GM21619 (cell line): Measurements from ENCODE around the gene TMEM33.
"Not testable (repeated sequence)": the region's sequence is repeated elsewhere in the genome, so short reads cannot be mapped to it uniquely, and the experiment has no call there.

Source experiments
- ATAC-seq: cut with Tn5 transposase; IDR thresholded peaks from one replicate; pipeline ENCODE4 v1.9.1; 2021; ENCODE audit not compliant: unreplicated experiment

The TMEM33 gene, protein sequence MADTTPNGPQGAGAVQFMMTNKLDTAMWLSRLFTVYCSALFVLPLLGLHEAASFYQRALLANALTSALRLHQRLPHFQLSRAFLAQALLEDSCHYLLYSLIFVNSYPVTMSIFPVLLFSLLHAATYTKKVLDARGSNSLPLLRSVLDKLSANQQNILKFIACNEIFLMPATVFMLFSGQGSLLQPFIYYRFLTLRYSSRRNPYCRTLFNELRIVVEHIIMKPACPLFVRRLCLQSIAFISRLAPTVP

DNA sequence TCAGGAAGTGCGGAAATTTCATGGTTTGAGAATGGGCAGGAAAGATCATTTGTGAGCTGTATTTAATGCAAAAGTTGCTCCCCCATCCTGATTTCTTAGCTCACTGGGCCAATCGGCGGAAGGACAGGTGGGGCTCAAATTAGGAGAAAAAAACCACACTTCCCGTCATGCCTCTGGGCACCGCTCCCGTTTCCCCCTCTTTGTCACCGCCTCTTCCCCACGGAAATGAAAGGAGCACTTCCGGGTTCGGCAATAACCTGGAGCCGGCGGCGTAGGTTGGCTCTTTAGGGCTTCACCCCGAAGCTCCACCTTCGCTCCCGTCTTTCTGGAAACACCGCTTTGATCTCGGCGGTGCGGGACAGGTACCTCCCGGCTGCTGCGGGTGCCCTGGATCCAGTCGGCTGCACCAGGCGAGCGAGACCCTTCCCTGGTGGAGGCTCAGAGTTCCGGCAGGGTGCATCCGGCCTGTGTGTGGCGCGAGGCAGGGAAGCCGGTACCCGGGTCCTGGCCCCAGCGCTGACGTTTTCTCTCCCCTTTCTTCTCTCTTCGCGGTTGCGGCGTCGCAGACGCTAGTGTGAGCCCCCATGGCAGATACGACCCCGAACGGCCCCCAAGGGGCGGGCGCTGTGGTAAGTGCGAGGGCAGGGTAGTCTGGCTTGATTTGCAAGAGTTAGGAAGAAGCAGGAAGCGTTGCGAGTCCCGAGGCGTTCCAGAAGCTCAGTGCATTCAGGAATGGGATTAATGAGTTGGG lies at the start of gene TMEM33:
Gene TMEM33, plus strand, starts transcription at position 529 of the 751 bp plus-strand sequence. Its CDS starts 56 bp downstream, at position 585.
- peak; percentile 91 for ATAC-seq

DNA sequence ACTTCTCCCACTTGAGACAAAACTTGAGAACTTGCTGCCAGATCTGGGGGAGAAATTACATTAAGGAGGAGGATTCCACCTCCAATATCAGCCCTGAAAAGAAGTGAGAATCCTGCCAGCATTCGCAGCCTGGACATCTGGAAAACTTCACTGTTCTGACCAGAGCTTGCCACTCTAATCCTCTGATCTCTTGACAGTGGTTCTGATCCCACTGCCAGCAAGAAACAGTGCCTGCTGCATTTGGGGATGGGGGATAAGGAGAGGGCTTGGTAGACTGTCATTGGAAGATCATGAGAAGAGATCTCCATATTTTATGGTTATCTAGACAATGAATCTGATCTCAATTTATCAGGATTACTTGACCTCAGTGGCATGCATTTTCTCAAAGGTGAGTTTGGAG lies 49.8 kb upstream of the TMEM33 start:
- no peak for ATAC-seq

DNA sequence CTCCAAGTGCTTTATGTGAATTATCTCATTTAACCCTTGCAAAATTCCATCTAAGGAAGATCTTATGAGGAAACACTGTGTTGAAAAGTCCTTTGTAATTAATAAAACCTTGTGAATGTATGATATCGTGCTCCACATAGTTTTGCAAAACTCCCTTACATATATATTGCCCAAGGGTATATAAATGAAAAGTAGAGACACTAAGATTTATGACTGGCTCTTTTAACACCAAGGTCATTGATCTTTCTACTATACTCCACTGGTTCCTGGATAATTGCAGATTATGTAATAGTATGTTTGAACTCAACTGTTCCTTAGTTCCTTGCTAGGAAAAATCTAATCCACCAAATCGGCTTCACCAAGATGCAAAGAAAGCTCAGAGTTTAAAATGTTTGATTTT lies 48.0 kb upstream of the TMEM33 start:
- no peak for ATAC-seq

DNA sequence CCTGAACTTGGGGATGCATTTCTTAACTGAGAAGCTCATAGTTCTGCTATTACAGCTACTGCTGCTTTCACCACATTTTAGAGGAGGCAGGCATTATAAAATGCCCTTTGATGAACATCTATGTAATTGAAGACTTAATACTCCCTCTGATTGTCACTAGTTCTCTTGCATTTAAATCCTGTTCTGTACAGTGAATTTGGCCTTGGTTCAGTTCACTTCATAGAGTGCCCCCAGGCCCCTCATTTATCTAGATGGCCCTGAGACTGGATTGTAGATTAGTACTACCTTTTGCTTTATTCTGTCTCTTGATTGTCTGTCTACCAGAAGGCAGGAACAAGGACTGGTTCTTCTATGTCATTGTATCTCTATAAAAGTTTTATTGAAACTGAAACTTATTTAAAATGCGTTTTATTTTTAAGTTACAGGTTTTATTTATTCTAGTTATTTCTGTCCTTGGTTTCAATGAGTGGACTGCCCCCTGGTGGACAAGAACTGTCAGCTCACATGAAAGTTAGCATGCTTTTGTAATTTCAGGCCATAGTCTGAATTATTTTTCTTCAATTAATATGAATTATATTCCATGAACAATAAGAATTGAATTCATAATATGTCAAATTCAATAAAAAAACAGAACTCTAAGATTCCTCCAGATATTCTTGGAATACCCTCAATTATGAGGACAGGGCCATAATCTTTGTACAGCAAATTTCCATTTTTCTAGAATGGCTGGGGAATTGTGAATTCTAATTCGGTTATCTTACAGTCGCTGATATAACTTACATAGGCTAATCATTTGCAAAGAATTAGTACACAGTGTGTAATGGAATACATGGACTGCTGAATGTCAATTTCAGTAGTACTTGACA lies 47.2 kb upstream of the TMEM33 start:
- ATAC-seq, result no peak

- no peak for ATAC-seq
Observed at GRCh38 chr4:41888687-41889074, 46.5 kb upstream of the TMEM33 start.

DNA sequence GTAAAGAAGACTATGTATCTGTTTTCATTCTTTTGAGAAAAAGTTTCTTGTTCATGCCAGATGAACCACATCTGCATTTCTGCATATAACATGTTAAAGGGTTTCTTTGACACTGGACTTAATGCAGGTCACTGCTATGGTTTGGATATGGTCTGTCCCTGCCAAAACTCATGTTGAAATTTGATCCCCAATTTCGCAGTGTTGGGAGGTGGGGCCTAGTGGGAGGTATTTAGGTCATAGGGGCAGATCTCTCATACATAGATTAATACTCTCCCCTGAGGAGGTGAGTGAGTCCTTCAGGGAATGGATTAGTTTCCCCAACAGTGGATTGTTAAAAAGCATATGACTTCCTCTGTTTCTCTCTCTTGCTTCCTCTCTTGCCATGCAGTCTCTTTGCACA lies 45.9 kb upstream of the TMEM33 start:
- ATAC-seq, result no peak

- ATAC-seq, result no peak
Observed at GRCh38 chr4:41890085-41890484, 45.1 kb upstream of the TMEM33 start.

- no peak for ATAC-seq
Observed at GRCh38 chr4:41896648-41897047, 38.6 kb upstream of the TMEM33 start.

GRCh38 chr4:41897698-41898097 lies 37.5 kb upstream of the TMEM33 start:
- no peak for ATAC-seq

DNA sequence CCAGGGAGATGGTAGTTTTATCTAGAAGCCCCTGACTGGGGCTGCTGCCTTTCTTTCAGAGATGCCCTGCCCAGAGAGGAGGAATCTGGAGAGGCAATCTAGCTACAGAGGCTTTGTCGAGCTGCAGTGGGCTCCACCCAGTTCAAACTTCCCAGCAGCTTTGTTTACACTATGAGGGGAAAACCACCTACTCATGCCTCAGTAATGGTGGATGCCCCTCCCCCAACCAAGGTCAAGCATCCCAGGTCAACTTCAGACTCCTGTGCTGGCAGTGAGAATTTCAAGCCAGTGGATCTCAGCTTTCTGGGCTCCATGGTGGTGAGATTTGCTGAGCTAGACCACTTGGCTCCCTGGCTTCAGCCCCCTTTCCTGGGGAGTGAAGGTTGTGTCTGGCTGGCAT lies 26.1 kb upstream of the TMEM33 start:
- not testable (repeated sequence) for ATAC-seq

DNA sequence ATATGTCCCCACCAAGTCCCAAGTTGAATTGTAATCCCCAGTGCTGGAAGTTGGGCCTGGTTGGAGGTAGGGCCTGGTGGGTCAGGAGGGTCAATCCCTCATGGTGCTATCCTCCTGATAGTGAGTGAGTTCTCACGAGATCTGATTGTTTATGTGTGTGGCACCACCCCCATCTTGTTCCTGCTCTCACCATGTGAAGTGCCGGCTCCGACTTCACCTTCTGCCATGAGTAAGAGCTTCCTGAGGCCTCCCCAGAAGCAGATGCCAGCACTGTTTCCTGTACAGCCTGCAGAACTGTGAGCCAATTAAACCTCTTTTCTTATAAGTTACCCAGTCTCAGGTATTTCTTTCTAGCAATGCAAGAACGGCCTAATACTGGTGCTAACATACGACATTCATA lies 22.7 kb upstream of the TMEM33 start:
- ATAC-seq, result no peak

DNA sequence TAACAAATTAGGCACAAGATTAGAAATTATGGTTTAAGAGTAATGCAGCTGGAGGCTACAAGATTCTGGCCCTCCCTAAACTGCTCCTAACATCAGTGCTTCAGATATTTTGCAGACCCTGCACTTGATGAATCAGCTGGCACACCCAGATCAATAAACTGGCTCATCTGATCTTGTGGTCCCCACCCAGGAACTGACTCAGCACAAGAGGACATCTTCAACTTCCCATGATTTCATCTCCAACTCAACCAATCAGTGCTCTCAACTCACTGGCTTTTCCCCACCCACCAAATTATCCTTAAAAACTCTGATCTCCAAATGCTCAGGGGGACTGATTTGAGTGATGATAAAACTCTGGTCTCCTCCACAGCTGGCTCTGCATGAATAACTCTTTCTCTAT lies 21.7 kb upstream of the TMEM33 start:
- no peak for ATAC-seq

DNA sequence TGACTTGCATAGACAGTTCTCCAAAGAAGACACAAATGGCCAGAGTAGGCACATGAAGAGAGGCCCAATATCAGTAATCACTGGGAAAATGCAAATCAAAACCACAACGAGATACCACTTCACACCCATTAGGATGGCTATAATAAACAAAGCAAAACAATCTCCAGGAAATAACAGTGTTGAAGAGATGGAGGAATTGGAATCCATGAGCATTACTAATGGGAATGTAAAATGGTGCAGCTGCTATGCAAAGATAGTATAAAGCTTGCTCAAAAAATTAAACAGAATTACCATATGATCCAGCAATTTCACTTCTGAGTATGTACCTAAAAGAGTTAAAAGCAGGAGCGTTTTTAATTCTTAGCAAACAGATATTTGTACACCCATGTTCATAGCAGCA lies 17.0 kb upstream of the TMEM33 start:
- no peak for ATAC-seq

DNA sequence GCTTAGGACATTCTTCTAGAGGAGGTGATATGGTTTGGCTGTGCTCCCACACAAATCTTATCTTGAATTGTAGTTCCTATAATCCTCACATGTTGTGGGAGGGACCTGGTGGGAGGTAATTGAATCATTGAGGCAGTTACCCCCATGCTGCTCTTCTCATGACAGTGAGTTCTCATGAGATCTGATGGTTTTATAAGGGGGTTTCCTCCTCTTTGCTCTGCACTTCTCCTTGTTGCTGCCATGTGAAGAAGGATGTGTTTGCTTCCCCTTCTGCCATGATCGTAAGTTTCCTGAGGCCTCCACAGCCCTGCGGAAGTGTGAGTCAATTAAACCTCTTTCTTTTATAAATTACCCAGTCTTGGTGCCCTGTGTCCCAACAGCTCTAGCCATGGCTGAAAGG lies 14.8 kb upstream of the TMEM33 start:
- ATAC-seq, result not testable (repeated sequence)

DNA sequence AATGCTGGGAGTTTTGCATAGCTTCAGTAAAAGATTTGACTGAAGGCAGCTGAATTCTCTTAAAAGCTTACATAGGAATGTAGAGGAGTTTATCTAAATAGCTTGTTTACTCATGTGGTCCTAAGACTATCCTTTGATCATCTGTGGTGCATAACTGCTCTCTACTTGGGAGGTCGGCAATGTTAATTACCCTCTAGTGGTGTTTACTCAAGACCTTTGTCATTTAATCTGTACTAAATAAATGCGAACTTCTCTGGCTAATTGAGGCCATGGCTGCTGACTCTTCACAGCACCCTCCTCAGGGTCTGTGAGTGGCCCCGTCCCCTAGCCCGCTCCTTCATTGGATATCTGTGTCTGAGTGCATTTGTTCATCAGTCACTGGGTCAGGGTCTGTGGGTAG lies 13.8 kb upstream of the TMEM33 start:
- no peak for ATAC-seq

- ATAC-seq, result no peak
Observed at GRCh38 chr4:41927796-41928499, 7.3 kb upstream of the TMEM33 start.

GRCh38 chr4:41930139-41930831 lies 4.9 kb upstream of the TMEM33 start:
- no peak for ATAC-seq

- no peak for ATAC-seq
Observed at GRCh38 chr4:41932988-41933387, 2.2 kb upstream of the TMEM33 start.

GRCh38 chr4:41933997-41934503 lies 1.2 kb upstream of the TMEM33 start:
- ATAC-seq, result no peak

GRCh38 chr4:41934514-41934900 lies 722 bp upstream of the TMEM33 start:
- ATAC-seq, result no peak
